Caco-2 (cell line): ENCODE measurements around the gene BCL2L2. TPM values are rescaled to one million over a fixed set of nuclear protein-coding genes. Genes with fewer than 3 reads are reported as not detected.

Source experiments
- BruUV-seq: library from RNA; stranded (reverse); fragments of 400-500 nt; replicated peaks from 2 replicates; lab custom pipeline; 2021; lab: Mats Ljungman, UMichigan
- CTCF ChIA-PET: fragments of 300-600 bp; sonication (Branson Sonifier 250); formaldehyde crosslinking; loops from one replicate; lab custom pipeline; 2022; ENCODE audit warnings: antibody characterized with exemption; lab: Charles Lee
- POLR2A ChIA-PET: fragments of 300-600 bp; sonication (Branson Sonifier 250); formaldehyde crosslinking; loops from one replicate; lab custom pipeline; 2022; ENCODE audit warnings: antibody characterized with exemption; lab: Charles Lee
- DNase-seq, 2 experiments: peaks; one replicate each; pipeline versions ENCODE4 v3.0.0 to v3.0.0-alpha.2; 2020 to 2022
- H3K27me3 ChIP-seq: replicated peaks from 2 replicates; pipeline ENCODE4 v1.6.0; 2011; ENCODE audit warnings: low read length; ENCODE audit not compliant: control insufficient read depth, insufficient read depth
- H3K36me3 ChIP-seq: 2 replicates; pipeline ENCODE4 v1.5.1; 2011; ENCODE audit warnings: low read length; ENCODE audit not compliant: control insufficient read depth, insufficient read depth
- H3K4me1 ChIP-seq: fragments of 250-450 bp; sonication (Bioruptor Pico); 2 replicates; pipeline ENCODE4 v1.5.1; 2020; ENCODE audit warnings: mild to moderate bottlenecking
- H3K4me3 ChIP-seq: 2 replicates; pipeline ENCODE4 v1.5.1; 2011; ENCODE audit warnings: low read depth, mild to moderate bottlenecking, control low read depth, low read length
- H3K9me3 ChIP-seq: fragments of 250-450 bp; sonication (Bioruptor Pico); 2 replicates; pipeline ENCODE4 v1.5.1; 2020; ENCODE audit warnings: mild to moderate bottlenecking, moderate library complexity
- H3K27ac Mint-ChIP-seq: one replicate; pipeline ENCODE4 v1.8.0; 2022; ENCODE audit warnings: mixed read lengths; ENCODE audit not compliant: unreplicated experiment
- H3K27me3 Mint-ChIP-seq: one replicate; pipeline ENCODE4 v1.8.0; 2022; ENCODE audit warnings: mixed read lengths; ENCODE audit not compliant: insufficient read depth, unreplicated experiment
- H3K36me3 Mint-ChIP-seq: one replicate; pipeline ENCODE4 v1.8.0; 2022; ENCODE audit warnings: mild to moderate bottlenecking, mixed read lengths; ENCODE audit not compliant: insufficient read depth, unreplicated experiment
- H3K4me1 Mint-ChIP-seq: one replicate; pipeline ENCODE4 v1.8.0; 2022; ENCODE audit warnings: low read depth, mixed read lengths; ENCODE audit not compliant: unreplicated experiment
- H3K4me3 Mint-ChIP-seq: one replicate; pipeline ENCODE4 v1.8.0; 2022; ENCODE audit warnings: mild to moderate bottlenecking, moderate library complexity, mixed read lengths; ENCODE audit not compliant: unreplicated experiment
- H3K9me3 Mint-ChIP-seq: one replicate; pipeline ENCODE4 v1.8.0; 2022; ENCODE audit warnings: mixed read lengths; ENCODE audit not compliant: unreplicated experiment
- CTCF ChIP-seq, 2 experiments: fragments of 200-600 bp in 1 of 2; IDR thresholded peaks; 1 replicate in 1 of 2; 2 replicates in 1 of 2; pipeline versions ENCODE4 v1.5.1 to v1.8.0; 2011 to 2022; ENCODE audit warnings: antibody characterized with exemption in 1 of 2, control low read depth in 1 of 2, inconsistent platforms in 1 of 2, low read depth in 1 of 2, low read length in 1 of 2, mild to moderate bottlenecking in 1 of 2, moderate library complexity in 1 of 2; ENCODE audit not compliant: insufficient read depth in 1 of 2, severe bottlenecking in 1 of 2, unreplicated experiment in 1 of 2
- intact Hi-C: fragments of 100-400 bp; cut with micrococcal nuclease; formaldehyde crosslinking; loops from one replicate; pipeline ENCODE4 v1.10.0; 2022; ENCODE audit not compliant: unreplicated experiment
- total RNA-seq: library from RNA; stranded (reverse); gene quantifications from 2 replicates; pipeline ENCODE4 v1.2.3, GENCODE V29; 2022

BCL2L2 gene
- total RNA-seq, 1 experiment from 2014 or later = 20.8 TPM

GRCh38 chr14:23307687-23308644 lies 1.3 kb downstream of the BCL2L2 start:
- POLR2A ChIA-PET = interaction anchor here (0.5 to 3.0 kb wide), 2 partner anchors 13 to 35 kb away, joined by 3 to 51 read pairs; partner anchors contain the start of gene PABPN1
- Histone ChIP-seq H3K27me3 (no peaks in the 10 kb centered on the region), H3K36me3 (peaks cover 1% of the 10 kb centered on the region; the same call in 1 of the 2 replicates), H3K9me3 (no peaks in the 10 kb centered on the region), H3K4me1 (peaks cover 15% of the 10 kb centered on the region; the same call in 1 of the 2 replicates), H3K4me3 (peak overlapping the region; percentile 68)
- Mint-ChIP-seq H3K9me3 (no peaks in the 10 kb centered on the region), H3K27ac (peak overlapping the region; percentile 78), H3K4me1 (peaks cover 14% of the 10 kb centered on the region), H3K27me3 (no peaks in the 10 kb centered on the region), H3K36me3 (peaks cover 11% of the 10 kb centered on the region), H3K4me3 (peak overlapping the region; percentile 75)
- TF ChIP-seq CTCF (IDR thresholded peaks at IDR 0.05; ENCODE audit: insufficient read depth in 1 of 2, low read depth in 1 of 2, low read length in 1 of 2, severe bottlenecking in 1 of 2, unreplicated experiment in 1 of 2) = no peak
- no TSS peak for BruUV-seq
- DNase-seq = no peak
- CTCF ChIA-PET = interaction anchor here (0.8 to 1.4 kb wide), 3 partner anchors 13 to 187 kb away, joined by 4 to 7 read pairs (median 4); partner anchors contain the start of gene HOMEZ
- intact Hi-C loops = no loop called here

- H3K4me3 ChIP-seq = no peak overlapping the region
- H3K27ac Mint-ChIP-seq = no peak overlapping the region
- no TSS peak for BruUV-seq
- peak overlapping the region; percentile 52 for H3K4me3 Mint-ChIP-seq
- intact Hi-C loops = no loop called here
- POLR2A ChIA-PET = interaction anchor here (0.5 kb wide), 1 partner anchor 36 kb away, joined by 3 read pairs; no protein-coding TSS in a partner anchor
- no peak for DNase-seq
- CTCF ChIA-PET = no interaction called here
- H3K27me3 Mint-ChIP-seq = no peaks in the 10 kb centered on the region
- peaks cover 11% of the 10 kb centered on the region for H3K36me3 Mint-ChIP-seq
- no peaks in the 10 kb centered on the region for H3K9me3 ChIP-seq
- H3K4me1 ChIP-seq = peaks cover 12% of the 10 kb centered on the region; the same call in 1 of the 2 replicates
- no peaks in the 10 kb centered on the region for H3K9me3 Mint-ChIP-seq
- TF ChIP-seq CTCF (IDR thresholded peaks at IDR 0.05; ENCODE audit: insufficient read depth in 1 of 2, low read depth in 1 of 2, low read length in 1 of 2, severe bottlenecking in 1 of 2, unreplicated experiment in 1 of 2) = no peak
- peaks cover 14% of the 10 kb centered on the region for H3K4me1 Mint-ChIP-seq
- H3K36me3 ChIP-seq = peaks cover 1% of the 10 kb centered on the region; the same call in 1 of the 2 replicates
- H3K27me3 ChIP-seq = no peaks in the 10 kb centered on the region
These were observed 2.2 kb downstream of the BCL2L2 start for GRCh38 chr14:23308721-23309445.

GRCh38 chr14:23310546-23310945 lies 3.9 kb downstream of the BCL2L2 start:
- Histone ChIP-seq H3K36me3 (peaks cover 1% of the 10 kb centered on the region; the same call in 1 of the 2 replicates), H3K9me3 (no peaks in the 10 kb centered on the region), H3K4me3 (no peak overlapping the region), H3K27me3 (no peaks in the 10 kb centered on the region), H3K4me1 (peaks cover 12% of the 10 kb centered on the region; the same call in 1 of the 2 replicates)
- no peak for TF ChIP-seq CTCF (IDR thresholded peaks at IDR 0.05; ENCODE audit: insufficient read depth in 1 of 2, low read depth in 1 of 2, low read length in 1 of 2, severe bottlenecking in 1 of 2, unreplicated experiment in 1 of 2)
- POLR2A ChIA-PET = interaction anchor here (2.4 kb wide), 1 partner anchor 10 kb away, joined by 6 read pairs; the partner anchor contains the start of gene PABPN1
- BruUV-seq = no TSS peak
- H3K4me3 Mint-ChIP-seq = no peak overlapping the region
- peaks cover 7% of the 10 kb centered on the region for H3K4me1 Mint-ChIP-seq
- no peak for DNase-seq
- intact Hi-C loops = no loop called here
- H3K27me3 Mint-ChIP-seq = no peaks in the 10 kb centered on the region
- peaks cover 18% of the 10 kb centered on the region for H3K36me3 Mint-ChIP-seq
- no peaks in the 10 kb centered on the region for H3K9me3 Mint-ChIP-seq
- CTCF ChIA-PET = no interaction called here
- no peak overlapping the region for H3K27ac Mint-ChIP-seq
